OCI-LY1 (cell line): Measurements from ENCODE around the gene LY86.

ENCODE experiments used
- H2AFZ ChIP-seq: fragments of 200-600 bp; sonication (generic), shearing (Covaris generic); 2 replicates; pipeline ENCODE4 v1.6.0; 2014; ENCODE audit warnings: antibody characterized with exemption, mild to moderate bottlenecking, low read length
- H3F3A ChIP-seq: fragments of 200-600 bp; sonication (generic), shearing (Covaris generic); 2 replicates; pipeline ENCODE4 v1.6.0; 2014; ENCODE audit warnings: mild to moderate bottlenecking, antibody characterized with exemption, low read length, moderate library complexity; ENCODE audit not compliant: insufficient read depth
- H3K27ac ChIP-seq: fragments of 200-600 bp; sonication (generic); 2 replicates; pipeline ENCODE4 v1.5.1; 2014; ENCODE audit warnings: low read length, mixed run types, mild to moderate bottlenecking, low read depth; ENCODE audit not compliant: poor library complexity, severe bottlenecking
- H3K27me3 ChIP-seq: fragments of 200-600 bp; sonication (generic); 2 replicates; pipeline ENCODE4 v1.6.0; 2014; ENCODE audit warnings: antibody characterized with exemption, mild to moderate bottlenecking, low read length, moderate library complexity; ENCODE audit not compliant: insufficient read depth
- H3K36me3 ChIP-seq: fragments of 200-600 bp; sonication (generic); 2 replicates; pipeline ENCODE4 v1.6.1; 2014; ENCODE audit warnings: mild to moderate bottlenecking, antibody characterized with exemption, low read length, moderate library complexity, mixed read lengths; ENCODE audit not compliant: insufficient read depth
- H3K4me1 ChIP-seq: fragments of 200-600 bp; sonication (generic); 2 replicates; pipeline ENCODE4 v1.5.1; 2014; ENCODE audit warnings: mild to moderate bottlenecking, low read length, moderate library complexity; ENCODE audit not compliant: insufficient read depth, severe bottlenecking
- H3K4me2 ChIP-seq: fragments of 200-600 bp; sonication (generic), shearing (Covaris generic); 2 replicates; pipeline ENCODE4 v1.6.1; 2014; ENCODE audit warnings: low read length
- H3K4me3 ChIP-seq: fragments of 200-600 bp; sonication (generic); 2 replicates; pipeline ENCODE4 v1.5.1; 2014; ENCODE audit warnings: low read length, low read depth, mild to moderate bottlenecking, mixed read lengths; ENCODE audit not compliant: poor library complexity, severe bottlenecking
- H3K79me2 ChIP-seq: fragments of 200-600 bp; shearing (Covaris generic); 2 replicates; pipeline ENCODE4 v1.6.1; 2016; ENCODE audit warnings: mixed run types, low read length, mixed read lengths; ENCODE audit not compliant: insufficient read depth
- H3K9ac ChIP-seq: fragments of 200-600 bp; sonication (generic), shearing (Covaris generic); 2 replicates; pipeline ENCODE4 v1.6.1; 2014; ENCODE audit warnings: mild to moderate bottlenecking, low read length, mixed read lengths
- H3K9me2 ChIP-seq: fragments of 200-600 bp; sonication (generic), shearing (Covaris generic); 2 replicates; pipeline ENCODE4 v1.6.1; 2014; ENCODE audit warnings: low read depth, mild to moderate bottlenecking, low read length, mixed read lengths
- H3K9me3 ChIP-seq: fragments of 200-600 bp; shearing (Covaris generic); 2 replicates; pipeline ENCODE4 v1.6.1; 2014; ENCODE audit warnings: low read length, mixed read lengths
- H4K20me1 ChIP-seq: fragments of 200-600 bp; sonication (generic), shearing (Covaris generic); 2 replicates; pipeline ENCODE4 v1.6.0; 2016; ENCODE audit warnings: mild to moderate bottlenecking, low read length; ENCODE audit not compliant: insufficient read depth
- CTCF ChIP-seq: fragments of 200-600 bp; sonication (generic), shearing (Covaris generic); IDR thresholded peaks from 2 replicates; pipeline ENCODE4 v1.5.1; 2017; ENCODE audit warnings: mild to moderate bottlenecking, antibody characterized with exemption, low read length, moderate library complexity, mixed read lengths
- EZH2 ChIP-seq: fragments of 200-600 bp; sonication (generic), shearing (Covaris generic); IDR thresholded peaks from 2 replicates; pipeline ENCODE4 v1.8.0; 2017; ENCODE audit warnings: borderline replicate concordance, mixed run types, mild to moderate bottlenecking, antibody characterized with exemption, low read length, moderate library complexity, mixed read lengths

LY86 gene

GRCh38 chr6:6586671-6587526 is 1.6 kb upstream of the LY86 start:
- H4K20me1 ChIP-seq, result no peaks in the 10 kb centered on the region
- H3K4me2 ChIP-seq, result peak overlapping the region; percentile 81
- H2AFZ ChIP-seq, result no peak overlapping the region
- H3K9ac ChIP-seq, result peak overlapping the region; percentile 76
- no peaks in the 10 kb centered on the region for H3K27me3 ChIP-seq
- H3K9me2 ChIP-seq, result no peaks in the 10 kb centered on the region
- H3K36me3 ChIP-seq, result peaks cover 10% of the 10 kb centered on the region
- peaks cover 85% of the 10 kb centered on the region for H3K4me1 ChIP-seq
- no peak for TF ChIP-seq EZH2
- no peak for TF ChIP-seq CTCF
- H3K9me3 ChIP-seq, result no peaks in the 10 kb centered on the region
- H3K4me3 ChIP-seq, result peak overlapping the region; percentile 69
- peaks cover 8% of the 10 kb centered on the region; the same call in 1 of the 2 replicates for H3F3A ChIP-seq
- peak overlapping the region; percentile 96 for H3K27ac ChIP-seq
- H3K79me2 ChIP-seq, result peaks cover 14% of the 10 kb centered on the region

- Histone ChIP-seq H3K27ac (peak overlapping the region; percentile 96), H2AFZ (no peak overlapping the region), H3K9me3 (no peaks in the 10 kb centered on the region), H3K4me3 (peak overlapping the region; percentile 69), H3K36me3 (peaks cover 5% of the 10 kb centered on the region), H3K9ac (peak overlapping the region; percentile 76), H3K27me3 (no peaks in the 10 kb centered on the region), H3F3A (peaks cover 8% of the 10 kb centered on the region; the same call in 1 of the 2 replicates), H4K20me1 (no peaks in the 10 kb centered on the region), H3K79me2 (peaks cover 15% of the 10 kb centered on the region), H3K9me2 (no peaks in the 10 kb centered on the region), H3K4me1 (peaks cover 93% of the 10 kb centered on the region), H3K4me2 (peak overlapping the region; percentile 81)
- TF ChIP-seq CTCF (no peak), EZH2 (no peak)
Measured at GRCh38 chr6:6587696-6588063, 840 bp upstream of the LY86 start.

- TF ChIP-seq CTCF (no peak), EZH2 (no peak)
- Histone ChIP-seq H3K4me1 (peaks cover 95% of the 10 kb centered on the region), H3K27me3 (no peaks in the 10 kb centered on the region), H3K27ac (peak overlapping the region; percentile 96), H4K20me1 (no peaks in the 10 kb centered on the region), H3F3A (peaks cover 8% of the 10 kb centered on the region; the same call in 1 of the 2 replicates), H3K36me3 (peaks cover 17% of the 10 kb centered on the region), H3K9me2 (no peaks in the 10 kb centered on the region), H3K9ac (peak overlapping the region; percentile 76), H3K79me2 (peaks cover 29% of the 10 kb centered on the region), H3K4me2 (peak overlapping the region; percentile 81), H3K9me3 (no peaks in the 10 kb centered on the region), H3K4me3 (peak overlapping the region; percentile 69), H2AFZ (no peak overlapping the region)
Measured at GRCh38 chr6:6588924-6589709, 597 bp downstream of the LY86 start.
